Measurements from ENCODE around the gene CD209.

Gene CD209

GRCh38 chr19:7773841-7774240 is 26.5 kb upstream of the CD209 start:
- Histone ChIP-seq H3K9me3 (ENCODE audit: insufficient read depth, low read length, severe bottlenecking) (no peaks in the 10 kb centered on the region), H3K79me2 (ENCODE audit: insufficient read depth, low read length) (no peaks in the 10 kb centered on the region), H3K36me3 (ENCODE audit: insufficient read depth, low read length) (no peaks in the 10 kb centered on the region), H3K9ac (ENCODE audit: low read depth, low read length) (no peak overlapping the region), H2AFZ (ENCODE audit: low read depth, low read length) (no peak overlapping the region), H3K27me3 (ENCODE audit: insufficient read depth, low read length, poor library complexity) (peaks cover 5% of the 10 kb centered on the region), H4K20me1 (ENCODE audit: insufficient read depth, low read length) (no peaks in the 10 kb centered on the region), H3K4me1 (ENCODE audit: insufficient read depth, low read length) (no peaks in the 10 kb centered on the region), H3K27ac (ENCODE audit: low read length) (no peak overlapping the region), H3K4me2 (ENCODE audit: insufficient read depth, low read length) (no peak overlapping the region), H3K4me3 (ENCODE audit: low read depth in 1 of 2, low read length in 2 of 2) (no peak overlapping the region)
- TF ChIP-seq EZH2 (IDR thresholded peaks at IDR 0.05; ENCODE audit: borderline replicate concordance, low read depth, low read length, severe bottlenecking): no peak
- TF ChIP-seq, protein P1, sequence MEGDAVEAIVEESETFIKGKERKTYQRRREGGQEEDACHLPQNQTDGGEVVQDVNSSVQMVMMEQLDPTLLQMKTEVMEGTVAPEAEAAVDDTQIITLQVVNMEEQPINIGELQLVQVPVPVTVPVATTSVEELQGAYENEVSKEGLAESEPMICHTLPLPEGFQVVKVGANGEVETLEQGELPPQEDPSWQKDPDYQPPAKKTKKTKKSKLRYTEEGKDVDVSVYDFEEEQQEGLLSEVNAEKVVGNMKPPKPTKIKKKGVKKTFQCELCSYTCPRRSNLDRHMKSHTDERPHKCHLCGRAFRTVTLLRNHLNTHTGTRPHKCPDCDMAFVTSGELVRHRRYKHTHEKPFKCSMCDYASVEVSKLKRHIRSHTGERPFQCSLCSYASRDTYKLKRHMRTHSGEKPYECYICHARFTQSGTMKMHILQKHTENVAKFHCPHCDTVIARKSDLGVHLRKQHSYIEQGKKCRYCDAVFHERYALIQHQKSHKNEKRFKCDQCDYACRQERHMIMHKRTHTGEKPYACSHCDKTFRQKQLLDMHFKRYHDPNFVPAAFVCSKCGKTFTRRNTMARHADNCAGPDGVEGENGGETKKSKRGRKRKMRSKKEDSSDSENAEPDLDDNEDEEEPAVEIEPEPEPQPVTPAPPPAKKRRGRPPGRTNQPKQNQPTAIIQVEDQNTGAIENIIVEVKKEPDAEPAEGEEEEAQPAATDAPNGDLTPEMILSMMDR (IDR thresholded peaks at IDR 0.05; ENCODE audit: borderline replicate concordance, extremely low read depth, low read length, poor library complexity, severe bottlenecking): no peak
- ATAC-seq (ENCODE audit: insufficient read depth, low read depth) (no peak), DNase-seq (no peak)

GRCh38 chr19:7772752-7773291 is 25.5 kb upstream of the CD209 start:
- Histone ChIP-seq H3K4me1 (ENCODE audit: insufficient read depth, low read length) (no peaks in the 10 kb centered on the region), H3K4me2 (ENCODE audit: insufficient read depth, low read length) (no peak overlapping the region), H3K9me3 (ENCODE audit: insufficient read depth, low read length, severe bottlenecking) (no peaks in the 10 kb centered on the region), H3K4me3 (ENCODE audit: low read depth in 1 of 2, low read length in 2 of 2) (no peak overlapping the region), H3K27ac (ENCODE audit: low read length) (no peak overlapping the region), H2AFZ (ENCODE audit: low read depth, low read length) (no peak overlapping the region), H4K20me1 (ENCODE audit: insufficient read depth, low read length) (no peaks in the 10 kb centered on the region), H3K36me3 (ENCODE audit: insufficient read depth, low read length) (no peaks in the 10 kb centered on the region), H3K9ac (ENCODE audit: low read depth, low read length) (no peak overlapping the region), H3K27me3 (ENCODE audit: insufficient read depth, low read length, poor library complexity) (peaks cover 3% of the 10 kb centered on the region), H3K79me2 (ENCODE audit: insufficient read depth, low read length) (no peaks in the 10 kb centered on the region)
- DNase-seq (no peak), ATAC-seq (ENCODE audit: insufficient read depth, low read depth) (no peak)
- TF ChIP-seq, protein P1 (IDR thresholded peaks at IDR 0.05; ENCODE audit: borderline replicate concordance, extremely low read depth, low read length, poor library complexity, severe bottlenecking): no peak
- no peak for TF ChIP-seq EZH2 (IDR thresholded peaks at IDR 0.05; ENCODE audit: borderline replicate concordance, low read depth, low read length, severe bottlenecking)

DNA sequence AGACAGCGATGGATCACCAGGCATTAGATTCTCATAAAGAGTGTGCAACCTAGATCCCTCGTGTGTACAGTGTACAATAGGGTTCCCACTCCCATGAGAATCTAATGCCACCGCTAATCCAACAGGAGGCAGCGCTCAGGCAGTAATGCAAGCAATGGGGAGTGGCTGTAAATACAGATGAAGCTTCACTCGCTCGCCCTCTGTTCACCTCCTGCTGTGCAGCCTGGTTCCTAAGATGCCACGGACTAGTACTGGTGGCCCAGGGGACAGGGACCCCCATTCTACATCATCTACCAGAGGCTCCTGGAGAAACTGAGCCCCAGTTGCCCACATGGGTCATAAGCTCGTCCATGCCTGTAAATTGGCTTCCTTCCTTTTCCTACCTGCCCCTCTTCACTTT is 23.7 kb upstream of the CD209 start:
- H3K9me3 ChIP-seq (ENCODE audit: insufficient read depth, low read length, severe bottlenecking): no peaks in the 10 kb centered on the region
- H3K27me3 ChIP-seq (ENCODE audit: insufficient read depth, low read length, poor library complexity): no peaks in the 10 kb centered on the region
- H3K27ac ChIP-seq (ENCODE audit: low read length): no peak overlapping the region
- H3K9ac ChIP-seq (ENCODE audit: low read depth, low read length): no peak overlapping the region
- H3K79me2 ChIP-seq (ENCODE audit: insufficient read depth, low read length): no peaks in the 10 kb centered on the region
- H2AFZ ChIP-seq (ENCODE audit: low read depth, low read length): no peak overlapping the region
- H4K20me1 ChIP-seq (ENCODE audit: insufficient read depth, low read length): no peaks in the 10 kb centered on the region
- H3K4me3 ChIP-seq (ENCODE audit: low read depth in 1 of 2, low read length in 2 of 2): no peak overlapping the region
- H3K4me2 ChIP-seq (ENCODE audit: insufficient read depth, low read length): no peak overlapping the region
- ATAC-seq (ENCODE audit: insufficient read depth, low read depth): no peak
- no peaks in the 10 kb centered on the region for H3K36me3 ChIP-seq (ENCODE audit: insufficient read depth, low read length)
- DNase-seq: no peak
- no peaks in the 10 kb centered on the region for H3K4me1 ChIP-seq (ENCODE audit: insufficient read depth, low read length)
- TF ChIP-seq, protein P1 (IDR thresholded peaks at IDR 0.05; ENCODE audit: borderline replicate concordance, extremely low read depth, low read length, poor library complexity, severe bottlenecking): no peak
- no peak for TF ChIP-seq EZH2 (IDR thresholded peaks at IDR 0.05; ENCODE audit: borderline replicate concordance, low read depth, low read length, severe bottlenecking)

- ATAC-seq (ENCODE audit: insufficient read depth, low read depth): no peak
- Histone ChIP-seq H3K4me1 (ENCODE audit: insufficient read depth, low read length) (no peaks in the 10 kb centered on the region), H3K4me3 (ENCODE audit: low read depth in 1 of 2, low read length in 2 of 2) (no peak overlapping the region), H3K27me3 (ENCODE audit: insufficient read depth, low read length, poor library complexity) (no peaks in the 10 kb centered on the region), H2AFZ (ENCODE audit: low read depth, low read length) (no peak overlapping the region), H3K9ac (ENCODE audit: low read depth, low read length) (no peak overlapping the region), H3K79me2 (ENCODE audit: insufficient read depth, low read length) (no peaks in the 10 kb centered on the region), H4K20me1 (ENCODE audit: insufficient read depth, low read length) (no peaks in the 10 kb centered on the region), H3K36me3 (ENCODE audit: insufficient read depth, low read length) (no peaks in the 10 kb centered on the region), H3K27ac (ENCODE audit: low read length) (no peak overlapping the region), H3K9me3 (ENCODE audit: insufficient read depth, low read length, severe bottlenecking) (no peaks in the 10 kb centered on the region), H3K4me2 (ENCODE audit: insufficient read depth, low read length) (no peak overlapping the region)
- TF ChIP-seq EZH2 (IDR thresholded peaks at IDR 0.05; ENCODE audit: borderline replicate concordance, low read depth, low read length, severe bottlenecking): no peak
- TF ChIP-seq, protein P1 (IDR thresholded peaks at IDR 0.05; ENCODE audit: borderline replicate concordance, extremely low read depth, low read length, poor library complexity, severe bottlenecking): no peak
- DNase-seq: no peak
Measured at GRCh38 chr19:7769171-7769570, 21.8 kb upstream of the CD209 start.
